Measurements from ENCODE around the gene SYNPO.

GRCh38 chr5:150628936-150629485 is 11.4 kb upstream of the SYNPO start:
- TF ChIP-seq POLR2A (IDR thresholded peaks at IDR 0.05) (no peak), CTCF (IDR thresholded peaks at IDR 0.05 in 4 of 5, conservative IDR thresholded peaks at IDR 0.05 in 1 of 5) (no peak)
